ENCODE data around the gene CCDC110.

The CCDC110 gene

GRCh38 chr4:185408432-185408831 is 63.1 kb downstream of the CCDC110 start:
- TF ChIP-seq CTCF (IDR thresholded peaks at IDR 0.05; ENCODE audit: insufficient read depth, low read depth, low read length, missing control alignments), result no peak
- DNase-seq (ENCODE audit: low read depth), result no peak
- H3K4me3 ChIP-seq (ENCODE audit: low read length), result no peak overlapping the region

- no peak for TF ChIP-seq CTCF (IDR thresholded peaks at IDR 0.05; ENCODE audit: insufficient read depth, low read depth, low read length, missing control alignments)
- H3K4me3 ChIP-seq (ENCODE audit: low read length), result no peak overlapping the region
- no peak for DNase-seq (ENCODE audit: low read depth)
Measured at GRCh38 chr4:185405296-185405999, 66.1 kb downstream of the CCDC110 start.

- DNase-seq (ENCODE audit: low read depth), result no peak
- H3K4me3 ChIP-seq (ENCODE audit: low read length), result no peak overlapping the region
- TF ChIP-seq CTCF (IDR thresholded peaks at IDR 0.05; ENCODE audit: insufficient read depth, low read depth, low read length, missing control alignments), result no peak
Measured at GRCh38 chr4:185404031-185404430, 67.5 kb downstream of the CCDC110 start.

- no peak overlapping the region for H3K4me3 ChIP-seq (ENCODE audit: low read length)
- no peak for TF ChIP-seq CTCF (IDR thresholded peaks at IDR 0.05; ENCODE audit: insufficient read depth, low read depth, low read length, missing control alignments)
- DNase-seq (ENCODE audit: low read depth), result peak; percentile 22
Measured at GRCh38 chr4:185399466-185399865, 72.1 kb downstream of the CCDC110 start.

- no peak overlapping the region for H3K4me3 ChIP-seq (ENCODE audit: low read length)
- TF ChIP-seq CTCF (IDR thresholded peaks at IDR 0.05; ENCODE audit: insufficient read depth, low read depth, low read length, missing control alignments), result no peak
- no peak for DNase-seq (ENCODE audit: low read depth)
Measured at GRCh38 chr4:185398618-185399017, 72.9 kb downstream of the CCDC110 start.

GRCh38 chr4:185396724-185397385 is 74.7 kb downstream of the CCDC110 start, which contains the start of gene ANKRD37:
TSS of gene ANKRD37 (plus strand) at chr4:185396841. CDS start at chr4:185396924, 83 bp downstream.
- no peak for TF ChIP-seq CTCF (IDR thresholded peaks at IDR 0.05; ENCODE audit: insufficient read depth, low read depth, low read length, missing control alignments)
- peak; percentile 65 for DNase-seq (ENCODE audit: low read depth)
- H3K4me3 ChIP-seq (ENCODE audit: low read length), result peak within 1 kb of the TSS; percentile 65
